K562 (cell line): Measurements from ENCODE around the gene KCNQ5. TPM values are rescaled to one million over a fixed set of nuclear protein-coding genes. Genes with fewer than 3 reads are reported as not detected.

Experiments used
- ATAC-seq: fragments of 200-7000 bp; cut with Tn5 transposase; 3 replicates; pipeline ENCODE4 v1.9.1; 2020; ENCODE audit warnings: moderate library complexity
- BruUV-seq: library from RNA; stranded (reverse); fragments of 400-500 nt; replicated peaks from 2 replicates; lab custom pipeline; 2021; lab: Mats Ljungman, UMichigan
- CTCF ChIA-PET: fragments of 300-600 bp; formaldehyde crosslinking; extraction: SDS; loops from one replicate; lab custom pipeline; 2021; ENCODE audit warnings: low intra/inter-chr PET ratio; lab: Yijun Ruan, JAX
- POLR2A ChIA-PET: fragments of 300-600, 350-650 bp; sonication (Branson Sonifier 250); formaldehyde crosslinking; extraction: SDS; loops from one replicate; lab custom pipeline; 2021; ENCODE audit warnings: antibody characterized with exemption, inconsistent platforms; lab: Yijun Ruan, JAX
- DNase-seq, 4 experiments: peaks; one replicate each; pipeline versions ENCODE4 v3.0.0 to v3.0.0-alpha.2; 2011 to 2018; ENCODE audit warnings: low spot score in 3 of 4, mixed read lengths in 3 of 4; ENCODE audit errors: extremely low read depth in 1 of 4
- FAIRE-seq: peaks from 2 replicates; lab custom pipeline; 2011; peaks lifted over from hg19 to GRCh38; lab: Jason Lieb, UNC
- H2AFZ ChIP-seq: 2 replicates; pipeline ENCODE4 v1.6.0; 2011; ENCODE audit warnings: low read depth, low read length, control low read depth, inconsistent platforms
- H3K27ac ChIP-seq: fragments of 200-600 bp; 3 replicates; pipeline ENCODE4 v1.8.0; 2011; ENCODE audit warnings: low read depth, mild to moderate bottlenecking, control low read depth, inconsistent platforms, low read length, moderate library complexity, mixed read lengths; ENCODE audit errors: extremely low read depth
- H3K27me3 ChIP-seq, 2 experiments: fragments of 300-600 bp in 1 of 2; 2 replicates in 1 of 2; 3 replicates in 1 of 2; pipeline versions ENCODE4 v1.6.0 to v1.8.0; 2011; ENCODE audit warnings: inconsistent platforms in 2 of 2, low read length in 2 of 2, mild to moderate bottlenecking in 1 of 2, mixed read lengths in 1 of 2, moderate library complexity in 1 of 2; ENCODE audit not compliant: control insufficient read depth in 2 of 2, insufficient read depth in 2 of 2
- H3K36me3 ChIP-seq: fragments of 300-600 bp; 3 replicates; pipeline ENCODE4 v1.8.0; 2011; ENCODE audit warnings: mild to moderate bottlenecking, low read length, inconsistent platforms; ENCODE audit not compliant: control insufficient read depth, insufficient read depth
- H3K4me1 ChIP-seq, 2 experiments: fragments of 200-600 bp in 1 of 2; replicated peaks in 1 of 2; 2 replicates in 1 of 2; 3 replicates in 1 of 2; pipeline versions ENCODE4 v1.5.1 to v1.8.0; 2011; ENCODE audit warnings: inconsistent platforms in 2 of 2, low read length in 2 of 2, mild to moderate bottlenecking in 1 of 2, mixed read lengths in 1 of 2, moderate library complexity in 1 of 2; ENCODE audit not compliant: control insufficient read depth in 2 of 2, insufficient read depth in 2 of 2
- H3K4me2 ChIP-seq: 2 replicates; pipeline ENCODE4 v1.6.1; 2011; ENCODE audit warnings: low read length, control low read depth, inconsistent platforms, mixed read lengths; ENCODE audit not compliant: insufficient read depth
- H3K4me3 ChIP-seq: fragments of 200-600 bp; sonication (generic), shearing (Covaris generic); 2 replicates; pipeline ENCODE4 v1.5.1; 2016; ENCODE audit warnings: control low read depth, inconsistent platforms
- H3K79me2 ChIP-seq: fragments of 200-600 bp; 3 replicates; pipeline ENCODE4 v1.8.0; 2011; ENCODE audit warnings: low read length, inconsistent platforms; ENCODE audit not compliant: control insufficient read depth, insufficient read depth
- H3K9ac ChIP-seq, 2 experiments: 2 replicates each; pipeline versions ENCODE4 v1.6.0 to v1.6.1; 2011; ENCODE audit warnings: low read depth in 2 of 2, low read length in 2 of 2, control low read depth in 1 of 2, inconsistent platforms in 1 of 2, mild to moderate bottlenecking in 1 of 2, mixed read lengths in 1 of 2; ENCODE audit not compliant: insufficient read depth in 1 of 2
- H3K9me1 ChIP-seq: one replicate; pipeline ENCODE4 v1.6.0; 2011; ENCODE audit warnings: inconsistent platforms, mild to moderate bottlenecking, low read length, moderate library complexity; ENCODE audit not compliant: control insufficient read depth, insufficient read depth
- H3K9me3 ChIP-seq: replicated peaks from 2 replicates; pipeline ENCODE4 v1.5.1; 2011; ENCODE audit warnings: low read depth, low read length, inconsistent platforms; ENCODE audit not compliant: control insufficient read depth, insufficient read depth
- H4K20me1 ChIP-seq: replicated peaks from 2 replicates; pipeline ENCODE4 v1.6.1; 2011; ENCODE audit warnings: low read length, inconsistent platforms, mixed read lengths; ENCODE audit not compliant: control insufficient read depth, insufficient read depth
- NR4A1 ChIP-seq, 2 experiments: fragments of 250-450 bp in 1 of 2; fragments of 450-650 bp in 1 of 2; sonication (Bioruptor Pico) in 1 of 2; IDR thresholded peaks; 2 replicates each; pipeline versions ENCODE4 v1.4.0 to v1.6.1; 2016 to 2020; ENCODE audit warnings: mild to moderate bottlenecking in 2 of 2, missing compliant biosample characterization in 1 of 2, missing genetic modification characterization in 1 of 2, moderate library complexity in 1 of 2
- SRSF1 ChIP-seq: fragments of 200-400 bp; formaldehyde crosslinking; IDR thresholded peaks from 2 replicates; pipeline ENCODE4 v1.6.1; 2017; ENCODE audit warnings: mild to moderate bottlenecking, low read depth, low read length, moderate library complexity
- STAT5B ChIP-seq: fragments of 250-450 bp; sonication (Bioruptor Pico); IDR thresholded peaks from 2 replicates; pipeline ENCODE4 v1.8.0; 2021; ENCODE audit warnings: mild to moderate bottlenecking, inconsistent platforms
- ZNF263 ChIP-seq: sonication (generic); formaldehyde crosslinking; IDR thresholded peaks from 2 replicates; pipeline ENCODE4 v1.8.0; 2022; ENCODE audit warnings: mild to moderate bottlenecking, missing genetic modification reagents, borderline replicate concordance
- WGBS: fragments of 100-300 bp; shearing (Covaris generic); methylation state at CpG from one replicate; pipeline ENCODE4 v1.1.6; 2016; ENCODE audit warnings: low coverage, mixed read lengths; ENCODE audit not compliant: insufficient coverage; ENCODE audit errors: missing lambda C conversion rate; 5-methylcytosine and 5-hydroxymethylcytosine counted together
- in situ Hi-C: fragments of 300-500 bp; cut with MboI; formaldehyde crosslinking; loops from 4 replicates; pipeline ENCODE4 v1.15.0; 2018; ENCODE audit warnings: inconsistent platforms, mixed read lengths
- intact Hi-C: fragments of 100-400 bp; cut with micrococcal nuclease; formaldehyde crosslinking; loops from 2 replicates; pipeline ENCODE4 v1.14.2; 2022
- polyA plus RNA-seq, 8 experiments: library from polyadenylated mRNA; depleted of rRNA in 4 of 8; stranded (reverse) in 5 of 8; unstranded in 3 of 8; fragments of >200 nt; fragmentation: Nextera tagmentation in 2 of 8; fragmentation: Illumina TruSeq in 1 of 8; extraction: Ambion mirVana in 2 of 8; extraction: Trizol in 1 of 8; gene quantifications; 2 replicates each; pipeline versions ENCODE4 v1.2.1 to v1.2.3, GENCODE V29; 2011 to 2014; ENCODE audit warnings: inconsistent platforms in 1 of 8, missing spikeins in 1 of 8
- total RNA-seq, 7 experiments: library from RNA; depleted of rRNA in 6 of 7; stranded (reverse); fragments of >200 nt in 6 of 7; fragmentation: Illumina TruSeq in 2 of 7; extraction: Trizol in 2 of 7; gene quantifications; 2 replicates each; pipeline versions ENCODE4 v1.2.1 to v1.2.3, GENCODE V29; 2011 to 2021; ENCODE audit warnings: low replicate concordance in 1 of 7
- TF ChIP-seq, protein P1 (sequence below): fragments of 250-450 bp; sonication (Bioruptor Pico); IDR thresholded peaks from 2 replicates; pipeline ENCODE4 v1.8.0; 2022; ENCODE audit warnings: moderate library complexity, mild to moderate bottlenecking, inconsistent platforms
- TF ChIP-seq, protein P2 (sequence below): sonication (generic); formaldehyde crosslinking; IDR thresholded peaks from 2 replicates; pipeline ENCODE4 v1.8.1; 2023; ENCODE audit warnings: missing genetic modification reagents, mild to moderate bottlenecking, borderline replicate concordance
- TF ChIP-seq, protein P3 (sequence below): fragments of 250-450 bp; sonication (Bioruptor Pico); IDR thresholded peaks from 2 replicates; pipeline ENCODE4 v1.8.0; 2021; ENCODE audit warnings: mild to moderate bottlenecking, moderate library complexity

The KCNQ5 gene
- total and polyA plus RNA-seq, 9 of the 15 experiments (the other 6 are each of a cell fraction or from before 2014, with no cell fraction given), result 0.31 to 5.9 (median 2.6) TPM

DNA sequence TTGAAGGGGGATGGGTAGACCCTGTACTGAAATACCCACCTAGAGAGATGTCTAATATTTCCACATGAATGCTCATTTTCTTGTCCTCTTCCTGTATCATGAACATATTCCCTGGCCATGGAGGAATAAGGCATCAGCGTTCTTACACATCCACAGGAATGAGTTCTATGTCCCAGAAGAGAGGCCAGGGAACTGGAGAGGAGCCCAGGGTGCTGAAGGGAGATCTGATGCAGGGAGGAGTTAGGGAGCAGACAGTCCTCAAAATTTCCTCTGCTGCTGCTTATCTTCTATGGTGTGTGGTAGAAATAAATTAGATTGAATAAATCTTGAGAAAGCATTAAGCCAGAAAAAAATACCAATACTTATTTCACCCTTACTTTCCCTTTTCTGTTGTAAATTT lies 295.0 kb downstream of the KCNQ5 start:
- CTCF ChIA-PET, result no interaction called here
- H3K79me2 ChIP-seq, result no peaks in the 10 kb centered on the region
- no peak overlapping the region for H2AFZ ChIP-seq
- H3K36me3 ChIP-seq, result no peaks in the 10 kb centered on the region
- 14% methylated on average over 1 of the region's 1 CpG for WGBS
- no peak for FAIRE-seq
- no peak for DNase-seq
- no peaks in the 10 kb centered on the region for H4K20me1 ChIP-seq
- in situ Hi-C loops, result no loop called here
- H3K27me3 ChIP-seq, result no peaks in the 10 kb centered on the region; a peak in 1 of 5 replicates
- no peaks in the 10 kb centered on the region for H3K9me1 ChIP-seq
- H3K4me2 ChIP-seq, result no peak overlapping the region
- no TSS peak for BruUV-seq
- no peak overlapping the region for H3K9ac ChIP-seq
- no peaks in the 10 kb centered on the region for H3K9me3 ChIP-seq
- no peaks in the 10 kb centered on the region for H3K4me1 ChIP-seq
- intact Hi-C loops, result no loop called here
- H3K4me3 ChIP-seq, result no peak overlapping the region
- no peak overlapping the region for H3K27ac ChIP-seq
- TF ChIP-seq SRSF1, result no peak
- TF ChIP-seq, protein P1, sequence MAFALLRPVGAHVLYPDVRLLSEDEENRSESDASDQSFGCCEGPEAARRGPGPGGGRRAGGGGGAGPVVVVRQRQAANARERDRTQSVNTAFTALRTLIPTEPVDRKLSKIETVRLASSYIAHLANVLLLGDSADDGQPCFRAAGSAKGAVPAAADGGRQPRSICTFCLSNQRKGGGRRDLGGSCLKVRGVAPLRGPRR (CRISPR knock-in tag), result no peak
- TF ChIP-seq, protein P2, sequence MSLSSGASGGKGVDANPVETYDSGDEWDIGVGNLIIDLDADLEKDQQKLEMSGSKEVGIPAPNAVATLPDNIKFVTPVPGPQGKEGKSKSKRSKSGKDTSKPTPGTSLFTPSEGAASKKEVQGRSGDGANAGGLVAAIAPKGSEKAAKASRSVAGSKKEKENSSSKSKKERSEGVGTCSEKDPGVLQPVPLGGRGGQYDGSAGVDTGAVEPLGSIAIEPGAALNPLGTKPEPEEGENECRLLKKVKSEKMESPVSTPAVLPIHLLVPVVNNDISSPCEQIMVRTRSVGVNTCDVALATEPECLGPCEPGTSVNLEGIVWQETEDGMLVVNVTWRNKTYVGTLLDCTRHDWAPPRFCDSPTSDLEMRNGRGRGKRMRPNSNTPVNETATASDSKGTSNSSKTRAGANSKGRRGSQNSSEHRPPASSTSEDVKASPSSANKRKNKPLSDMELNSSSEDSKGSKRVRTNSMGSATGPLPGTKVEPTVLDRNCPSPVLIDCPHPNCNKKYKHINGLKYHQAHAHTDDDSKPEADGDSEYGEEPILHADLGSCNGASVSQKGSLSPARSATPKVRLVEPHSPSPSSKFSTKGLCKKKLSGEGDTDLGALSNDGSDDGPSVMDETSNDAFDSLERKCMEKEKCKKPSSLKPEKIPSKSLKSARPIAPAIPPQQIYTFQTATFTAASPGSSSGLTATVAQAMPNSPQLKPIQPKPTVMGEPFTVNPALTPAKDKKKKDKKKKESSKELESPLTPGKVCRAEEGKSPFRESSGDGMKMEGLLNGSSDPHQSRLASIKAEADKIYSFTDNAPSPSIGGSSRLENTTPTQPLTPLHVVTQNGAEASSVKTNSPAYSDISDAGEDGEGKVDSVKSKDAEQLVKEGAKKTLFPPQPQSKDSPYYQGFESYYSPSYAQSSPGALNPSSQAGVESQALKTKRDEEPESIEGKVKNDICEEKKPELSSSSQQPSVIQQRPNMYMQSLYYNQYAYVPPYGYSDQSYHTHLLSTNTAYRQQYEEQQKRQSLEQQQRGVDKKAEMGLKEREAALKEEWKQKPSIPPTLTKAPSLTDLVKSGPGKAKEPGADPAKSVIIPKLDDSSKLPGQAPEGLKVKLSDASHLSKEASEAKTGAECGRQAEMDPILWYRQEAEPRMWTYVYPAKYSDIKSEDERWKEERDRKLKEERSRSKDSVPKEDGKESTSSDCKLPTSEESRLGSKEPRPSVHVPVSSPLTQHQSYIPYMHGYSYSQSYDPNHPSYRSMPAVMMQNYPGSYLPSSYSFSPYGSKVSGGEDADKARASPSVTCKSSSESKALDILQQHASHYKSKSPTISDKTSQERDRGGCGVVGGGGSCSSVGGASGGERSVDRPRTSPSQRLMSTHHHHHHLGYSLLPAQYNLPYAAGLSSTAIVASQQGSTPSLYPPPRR (CRISPR knock-in tag), result no peak
- TF ChIP-seq ZNF263 (CRISPR knock-in tag), result no peak
- TF ChIP-seq, protein P3, sequence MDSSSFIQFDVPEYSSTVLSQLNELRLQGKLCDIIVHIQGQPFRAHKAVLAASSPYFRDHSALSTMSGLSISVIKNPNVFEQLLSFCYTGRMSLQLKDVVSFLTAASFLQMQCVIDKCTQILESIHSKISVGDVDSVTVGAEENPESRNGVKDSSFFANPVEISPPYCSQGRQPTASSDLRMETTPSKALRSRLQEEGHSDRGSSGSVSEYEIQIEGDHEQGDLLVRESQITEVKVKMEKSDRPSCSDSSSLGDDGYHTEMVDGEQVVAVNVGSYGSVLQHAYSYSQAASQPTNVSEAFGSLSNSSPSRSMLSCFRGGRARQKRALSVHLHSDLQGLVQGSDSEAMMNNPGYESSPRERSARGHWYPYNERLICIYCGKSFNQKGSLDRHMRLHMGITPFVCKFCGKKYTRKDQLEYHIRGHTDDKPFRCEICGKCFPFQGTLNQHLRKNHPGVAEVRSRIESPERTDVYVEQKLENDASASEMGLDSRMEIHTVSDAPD (CRISPR knock-in tag), result no peak
- TF ChIP-seq STAT5B (CRISPR knock-in tag), result no peak
- TF ChIP-seq NR4A1 (CRISPR knock-in tag; IDR thresholded peaks at IDR 0.05), result no peak
- no peak for TF ChIP-seq NR4A1 (tag; IDR thresholded peaks at IDR 0.05)
- TF ChIP-seq, all 486 proteins: peak for 0
- POLR2A ChIA-PET, result no interaction called here
- ATAC-seq, result no peak
